ENCODE results near the gene DIS3L2. TPM values are rescaled to one million over a fixed set of nuclear protein-coding genes. Genes with fewer than 3 reads are reported as not detected.
A peak's percentile ranks its signal among the peaks of the same experiment; 100 is the strongest.

DIS3L2 gene
- total and polyA plus RNA-seq, 2 of the 8 experiments (the other 6 are each of a cell fraction or from before 2014, with no cell fraction given): 11.5 to 21.6 TPM

GRCh38 chr2:232292395-232293154 lies 331.1 kb downstream of the DIS3L2 start (continued):
- TF ChIP-seq RAD21 (IDR thresholded peaks at IDR 0.05 in 1 of 2, conservative IDR thresholded peaks at IDR 0.05 in 1 of 2; ENCODE audit: low read depth in 2 of 2, low read length in 2 of 2): peak; percentile 59 to 72

All from H1 (cell line).